ENCODE results near the gene TARS1.

DNA sequence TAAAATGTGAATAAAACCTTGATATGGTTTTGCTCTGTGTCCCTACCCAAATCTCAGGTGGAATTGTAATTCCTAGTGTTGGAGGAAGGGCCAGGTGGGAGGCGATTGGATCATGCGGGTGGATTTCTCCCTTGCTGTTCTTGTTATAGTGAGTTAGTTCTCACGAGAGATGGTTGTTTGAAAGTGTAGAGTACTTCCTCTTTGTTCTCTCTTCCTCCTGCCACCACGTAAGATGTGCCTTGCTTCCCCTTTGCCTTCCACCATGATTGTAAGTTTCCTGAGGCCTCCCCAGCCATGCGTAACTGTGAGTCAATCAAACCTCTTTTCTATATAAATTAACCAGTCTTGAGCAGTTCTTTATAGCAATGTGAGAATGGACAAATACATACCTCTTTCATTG, 34.9 kb downstream of the TARS1 start:
- TF ChIP-seq, protein P1, sequence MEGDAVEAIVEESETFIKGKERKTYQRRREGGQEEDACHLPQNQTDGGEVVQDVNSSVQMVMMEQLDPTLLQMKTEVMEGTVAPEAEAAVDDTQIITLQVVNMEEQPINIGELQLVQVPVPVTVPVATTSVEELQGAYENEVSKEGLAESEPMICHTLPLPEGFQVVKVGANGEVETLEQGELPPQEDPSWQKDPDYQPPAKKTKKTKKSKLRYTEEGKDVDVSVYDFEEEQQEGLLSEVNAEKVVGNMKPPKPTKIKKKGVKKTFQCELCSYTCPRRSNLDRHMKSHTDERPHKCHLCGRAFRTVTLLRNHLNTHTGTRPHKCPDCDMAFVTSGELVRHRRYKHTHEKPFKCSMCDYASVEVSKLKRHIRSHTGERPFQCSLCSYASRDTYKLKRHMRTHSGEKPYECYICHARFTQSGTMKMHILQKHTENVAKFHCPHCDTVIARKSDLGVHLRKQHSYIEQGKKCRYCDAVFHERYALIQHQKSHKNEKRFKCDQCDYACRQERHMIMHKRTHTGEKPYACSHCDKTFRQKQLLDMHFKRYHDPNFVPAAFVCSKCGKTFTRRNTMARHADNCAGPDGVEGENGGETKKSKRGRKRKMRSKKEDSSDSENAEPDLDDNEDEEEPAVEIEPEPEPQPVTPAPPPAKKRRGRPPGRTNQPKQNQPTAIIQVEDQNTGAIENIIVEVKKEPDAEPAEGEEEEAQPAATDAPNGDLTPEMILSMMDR (IDR thresholded peaks at IDR 0.05) = no peak
- no peak for TF ChIP-seq POLR2AphosphoS5 (IDR thresholded peaks at IDR 0.05)
- TF ChIP-seq EP300 (IDR thresholded peaks at IDR 0.05) = no peak
- TF ChIP-seq POLR2A (IDR thresholded peaks at IDR 0.05) = no peak

Data from suprapubic skin (tissue), 4 donors.